ENCODE results near the gene HNRNPR.
"Not testable (repeated sequence)": the region's sequence is repeated elsewhere in the genome, so short reads cannot be mapped to it uniquely, and the experiment has no call there.

The HNRNPR gene

GRCh38 chr1:23341931-23342692 is 2.0 kb downstream of the HNRNPR start:
- DNase-seq (ENCODE audit: low read depth, low spot score) = peak; percentile 59
- H3K4me3 ChIP-seq (ENCODE audit: low read length) = peak overlapping the region; percentile 65

DNA sequence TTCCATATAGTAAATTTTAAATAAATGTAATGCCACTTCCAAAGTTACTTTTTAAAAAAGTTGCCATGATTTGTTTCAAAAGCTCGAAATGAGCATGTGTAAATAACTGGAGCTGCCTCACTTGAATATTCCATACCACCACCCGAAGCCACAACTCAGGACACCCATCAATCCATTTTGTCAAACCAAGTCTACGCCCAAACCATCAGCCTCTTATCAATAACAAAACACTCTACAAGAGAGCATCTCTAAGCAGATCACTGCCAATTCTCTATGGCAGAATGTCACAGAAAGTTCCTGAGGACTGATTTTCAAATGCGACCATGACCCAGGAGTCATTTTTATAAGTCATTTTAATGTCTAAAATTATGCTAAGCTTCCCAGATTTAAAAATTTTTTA is 4.5 kb downstream of the HNRNPR start:
- no peak overlapping the region for H3K4me3 ChIP-seq (ENCODE audit: low read length)
- no peak for DNase-seq (ENCODE audit: low read depth, low spot score)

- no peak overlapping the region for H3K4me3 ChIP-seq (ENCODE audit: low read length)
- DNase-seq (ENCODE audit: low read depth, low spot score) = no peak
These were observed 6.2 kb downstream of the HNRNPR start for GRCh38 chr1:23337869-23338268.

- no peak overlapping the region for H3K4me3 ChIP-seq (ENCODE audit: low read length)
- no peak for DNase-seq (ENCODE audit: low read depth, low spot score)
These were observed 12.4 kb downstream of the HNRNPR start for GRCh38 chr1:23331713-23332112.

DNA sequence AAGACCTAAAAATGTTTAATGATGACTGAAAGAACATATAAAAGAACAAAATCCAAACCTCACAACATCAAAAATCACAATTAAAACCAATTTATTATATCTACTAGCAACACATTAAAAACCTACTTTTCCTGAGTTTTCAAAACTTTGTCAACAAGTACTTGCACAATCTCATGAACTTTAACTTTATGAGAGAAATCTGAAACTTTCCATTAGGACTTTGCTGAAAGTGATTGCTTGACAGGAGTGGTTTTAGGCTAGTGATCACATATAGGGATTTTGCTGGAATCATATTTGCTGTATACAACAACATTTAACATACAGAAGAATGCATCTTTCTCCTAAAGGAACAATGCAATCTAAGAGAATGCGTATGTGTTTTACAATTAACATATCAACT is 13.2 kb downstream of the HNRNPR start:
- DNase-seq (ENCODE audit: low read depth, low spot score) = no peak
- no peak overlapping the region for H3K4me3 ChIP-seq (ENCODE audit: low read length)

DNA sequence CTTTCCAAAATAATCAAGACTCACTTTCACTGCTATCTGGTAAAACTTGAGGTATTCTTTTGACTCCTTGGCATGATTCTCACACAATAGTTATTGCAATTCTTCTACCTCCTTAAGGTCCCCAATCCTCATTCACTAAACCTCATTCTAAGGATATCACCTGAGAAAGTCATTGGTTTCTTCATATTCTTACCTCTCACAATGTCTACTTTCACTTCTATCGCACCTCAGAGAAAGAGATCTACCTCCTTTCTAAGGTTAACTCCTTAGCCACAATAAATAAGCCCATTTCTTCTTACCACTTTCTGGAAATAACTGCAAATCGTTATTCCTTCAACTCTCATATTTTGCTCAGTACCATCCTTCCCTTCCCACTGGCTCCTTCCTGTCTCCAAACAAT is 18.7 kb downstream of the HNRNPR start:
- DNase-seq (ENCODE audit: low read depth, low spot score) = no peak
- H3K4me3 ChIP-seq (ENCODE audit: low read length) = no peak overlapping the region

- H3K4me3 ChIP-seq (ENCODE audit: low read length) = no peak overlapping the region
These were observed 21.3 kb downstream of the HNRNPR start for GRCh38 chr1:23322770-23323169.

GRCh38 chr1:23310280-23310679 is 33.8 kb downstream of the HNRNPR start:
- H3K4me3 ChIP-seq (ENCODE audit: low read length); DNase-seq (ENCODE audit: low read depth, low spot score): not testable (repeated sequence)

More at GRCh38 chr1:23322770-23323169, 21.3 kb downstream of the HNRNPR start:
- DNase-seq (ENCODE audit: low read depth, low spot score) = no peak

- DNase-seq (ENCODE audit: low read depth, low spot score) = no peak
These were observed 39.9 kb downstream of the HNRNPR start for GRCh38 chr1:23304140-23304620.

DNA sequence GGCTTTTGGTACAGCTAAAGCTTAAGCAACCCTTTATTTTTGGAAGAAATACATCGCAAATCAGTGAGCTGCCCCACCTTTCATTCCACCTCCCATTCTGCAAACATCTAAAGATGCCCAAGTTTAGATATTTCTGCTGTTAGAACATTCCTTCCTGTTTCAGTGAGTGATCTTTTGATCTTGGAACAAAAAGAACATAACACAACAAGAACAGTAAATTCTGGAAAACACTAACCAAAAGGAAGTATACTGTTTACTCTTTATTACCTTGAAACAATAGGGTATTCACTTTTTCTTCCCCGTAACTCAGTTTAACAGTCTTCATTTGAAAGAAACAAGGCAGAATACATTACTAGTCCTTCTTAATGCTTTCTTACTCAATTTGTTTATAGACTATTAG is 40.6 kb downstream of the HNRNPR start:
- no peak for DNase-seq (ENCODE audit: low read depth, low spot score)
- H3K4me3 ChIP-seq (ENCODE audit: low read length) = no peak overlapping the region

More at GRCh38 chr1:23304140-23304620, 39.9 kb downstream of the HNRNPR start:
- H3K4me3 ChIP-seq (ENCODE audit: low read length) = no peak overlapping the region

DNA sequence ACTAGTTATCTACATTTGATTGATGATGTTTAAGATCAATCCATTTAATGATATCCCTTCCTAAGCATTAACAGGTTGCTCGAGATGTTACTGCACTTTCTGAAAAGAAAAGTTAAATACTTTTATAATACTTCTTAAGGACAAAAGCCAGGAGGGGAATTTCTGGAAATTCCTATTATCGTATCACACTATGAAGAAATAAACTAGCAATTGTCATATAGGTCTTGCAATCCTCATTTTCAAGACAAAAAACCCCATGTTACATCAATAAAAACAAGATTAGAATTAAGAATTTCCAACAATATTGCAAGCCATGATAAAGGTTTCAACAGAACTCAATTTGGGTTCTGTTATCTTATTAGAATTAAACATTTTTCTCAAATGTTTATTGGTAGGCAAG is 47.2 kb downstream of the HNRNPR start:
- H3K4me3 ChIP-seq (ENCODE audit: low read length) = no peak overlapping the region
- no peak for DNase-seq (ENCODE audit: low read depth, low spot score)

DNA sequence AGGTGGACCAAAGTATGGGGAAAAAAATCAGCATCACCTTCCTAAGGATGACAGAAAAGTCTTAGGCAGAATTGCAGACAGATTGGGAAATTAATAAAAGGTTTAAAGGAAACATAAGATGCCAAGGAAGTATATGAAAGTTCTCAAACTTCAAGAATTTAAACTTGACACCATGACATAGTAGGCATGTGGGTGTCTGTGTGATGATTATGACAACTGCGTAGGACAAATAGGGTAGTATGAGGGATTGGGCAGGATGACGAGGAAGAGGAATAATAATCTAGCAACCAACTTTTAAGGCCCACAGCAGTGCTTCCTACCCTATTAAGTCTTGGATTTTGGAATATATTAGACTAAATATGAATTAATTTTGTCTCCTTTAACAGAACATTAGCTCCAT is 52.4 kb downstream of the HNRNPR start:
- no peak for DNase-seq (ENCODE audit: low read depth, low spot score)
- no peak overlapping the region for H3K4me3 ChIP-seq (ENCODE audit: low read length)

DNA sequence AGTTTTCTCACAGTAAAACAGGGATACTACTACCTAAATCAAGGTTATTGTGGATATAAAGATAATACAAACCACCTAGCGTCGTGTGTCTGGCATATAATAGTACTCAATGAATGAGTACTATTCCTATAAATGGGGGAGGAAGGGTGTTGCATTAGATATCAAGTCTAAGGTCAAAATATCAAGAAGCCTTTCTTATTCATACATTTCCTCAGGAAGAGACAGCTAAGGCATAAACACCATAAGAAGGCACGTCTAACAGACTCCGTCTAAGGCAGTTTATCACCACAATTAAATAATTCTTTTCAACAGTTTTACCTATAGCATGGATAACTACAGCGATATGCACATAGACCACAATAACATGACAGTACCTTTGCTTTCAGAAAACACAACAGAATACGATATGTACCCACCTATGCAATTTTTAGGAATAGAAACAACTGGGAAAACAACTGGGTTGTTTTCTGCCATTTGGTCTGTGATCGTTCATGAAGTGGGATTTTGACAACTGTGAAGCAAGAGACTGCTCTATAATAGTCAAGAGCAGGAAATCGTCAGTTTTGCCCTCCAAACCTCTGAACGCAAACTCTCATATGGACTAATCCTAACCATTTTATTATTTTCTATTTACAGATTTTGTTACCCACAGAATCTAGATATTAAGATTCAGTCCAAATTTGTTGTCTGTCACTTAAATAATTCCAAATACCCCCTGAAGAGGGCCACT is 53.1 kb downstream of the HNRNPR start:
- no peak overlapping the region for H3K4me3 ChIP-seq (ENCODE audit: low read length)
- no peak for DNase-seq (ENCODE audit: low read depth, low spot score)

- no peak overlapping the region for H3K4me3 ChIP-seq (ENCODE audit: low read length)
- no peak for DNase-seq (ENCODE audit: low read depth, low spot score)
These were observed 55.4 kb downstream of the HNRNPR start for GRCh38 chr1:23288671-23289070.

DNA sequence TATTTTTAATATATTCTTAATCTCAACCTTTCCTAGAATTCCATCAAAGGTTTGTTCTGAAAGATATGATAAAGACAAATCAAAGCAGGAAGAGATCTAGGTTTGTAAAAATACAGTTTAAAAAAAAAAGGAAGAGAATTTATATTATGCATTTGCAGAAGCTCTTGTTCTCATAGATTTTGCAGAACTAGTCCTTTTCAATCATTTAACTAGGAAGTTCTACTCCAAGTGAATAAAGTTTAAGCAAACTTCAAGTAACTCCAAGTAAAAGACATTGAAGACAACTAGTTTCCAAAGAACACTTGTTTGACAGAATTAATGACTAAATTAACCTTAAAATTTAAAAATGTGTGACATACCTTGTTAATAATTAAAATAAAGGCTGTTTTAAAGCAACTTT is 55.9 kb downstream of the HNRNPR start:
- DNase-seq (ENCODE audit: low read depth, low spot score) = no peak
- no peak overlapping the region for H3K4me3 ChIP-seq (ENCODE audit: low read length)

DNA sequence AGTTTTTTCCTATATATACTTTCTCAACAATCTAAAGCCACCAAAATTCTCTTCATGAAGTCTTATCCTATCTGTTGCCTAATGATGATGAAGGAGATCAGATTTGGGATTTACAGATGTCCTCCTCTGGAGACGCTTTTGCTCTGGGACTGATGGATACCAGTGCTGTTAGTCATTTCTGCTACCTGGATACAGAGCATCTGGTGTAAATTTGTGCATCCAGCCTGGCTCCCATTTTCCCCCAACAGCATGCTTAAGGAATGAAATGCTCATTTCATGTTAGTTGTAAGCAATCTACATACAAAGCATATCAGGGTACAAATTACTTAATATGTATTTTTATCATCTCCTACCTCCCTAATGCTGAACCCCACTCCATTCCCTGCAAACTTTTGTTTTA is 57.7 kb downstream of the HNRNPR start:
- H3K4me3 ChIP-seq (ENCODE audit: low read length) = no peak overlapping the region
- DNase-seq (ENCODE audit: low read depth, low spot score) = no peak

GRCh38 chr1:23283667-23284602 is 60.1 kb downstream of the HNRNPR start:
- DNase-seq (ENCODE audit: low read depth, low spot score) = no peak
- no peak overlapping the region for H3K4me3 ChIP-seq (ENCODE audit: low read length)

DNA sequence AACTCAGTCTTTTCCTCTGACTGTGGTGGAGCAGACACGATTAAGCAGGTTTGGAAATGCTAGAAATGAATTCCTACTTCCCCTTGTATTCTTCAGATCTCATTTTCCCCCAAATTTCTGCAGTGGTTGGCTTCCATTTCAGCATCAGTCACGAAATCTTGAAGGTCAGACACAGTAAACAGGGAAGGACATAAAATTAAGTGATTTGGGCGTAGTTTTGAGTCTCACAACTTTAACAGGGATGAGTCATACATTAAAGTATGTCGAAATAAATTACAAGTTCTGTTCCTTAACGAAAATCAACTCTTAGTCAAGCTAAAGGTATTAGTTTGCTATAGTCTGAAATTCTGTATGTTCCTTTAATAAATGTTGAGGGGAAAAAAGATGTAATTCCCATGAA is 61.1 kb downstream of the HNRNPR start:
- no peak for DNase-seq (ENCODE audit: low read depth, low spot score)

DNA sequence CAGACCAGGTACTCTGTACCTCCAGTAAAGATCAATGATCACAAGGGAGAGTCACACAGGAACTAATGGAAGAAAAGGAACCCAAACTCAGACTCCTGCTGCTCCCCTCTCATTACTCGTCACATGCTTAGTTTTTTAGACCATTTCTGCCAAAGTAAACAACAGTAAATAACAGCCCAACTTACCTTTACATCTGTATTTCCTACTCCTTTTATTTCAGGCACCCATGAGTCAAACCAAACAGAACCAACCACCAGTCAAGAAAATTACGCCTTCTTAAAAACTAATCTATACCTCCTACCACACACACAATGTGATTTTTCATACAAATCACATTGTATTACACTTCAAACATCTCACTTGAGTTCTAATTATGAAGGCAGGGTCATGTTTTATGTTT is 65.4 kb downstream of the HNRNPR start:
- no peak overlapping the region for H3K4me3 ChIP-seq (ENCODE audit: low read length)
- DNase-seq (ENCODE audit: low read depth, low spot score) = no peak

More for the DNA sequence above, 61.1 kb downstream of the HNRNPR start:
- no peak overlapping the region for H3K4me3 ChIP-seq (ENCODE audit: low read length)
